Inflammatory macrophage (primary cell): ENCODE results near the gene SRD5A1.

Experiments used
- DNase-seq, 2 donors: peaks; one replicate each; pipeline ENCODE4 v3.0.0-alpha.2; 2020 to 2022

SRD5A1 gene

DNA sequence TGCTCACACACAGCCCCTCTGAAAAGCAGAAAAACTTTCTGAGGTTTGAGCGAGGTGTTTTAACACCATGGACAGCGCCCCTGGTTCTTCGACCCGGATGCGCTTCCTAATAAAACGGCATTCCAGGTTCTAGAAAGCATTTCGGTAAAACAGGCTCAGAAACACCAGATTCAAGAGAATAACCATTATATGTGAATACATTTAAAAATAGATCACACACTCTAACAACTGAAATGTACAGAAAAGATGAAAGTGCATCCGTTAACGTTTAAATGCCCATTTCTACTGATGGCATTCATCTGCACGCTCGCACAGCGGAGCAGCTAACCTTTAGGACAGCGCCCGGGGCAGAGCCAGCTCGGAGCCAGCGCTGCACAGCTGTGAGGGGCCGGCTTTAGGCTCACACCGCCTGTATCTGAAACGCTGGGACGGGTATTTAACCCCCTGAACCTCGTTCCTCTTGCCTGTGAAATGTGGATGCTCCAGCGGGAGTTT lies 53.7 kb downstream of the SRD5A1 start:
- DNase-seq, result peak; percentile 21 to 34

DNA sequence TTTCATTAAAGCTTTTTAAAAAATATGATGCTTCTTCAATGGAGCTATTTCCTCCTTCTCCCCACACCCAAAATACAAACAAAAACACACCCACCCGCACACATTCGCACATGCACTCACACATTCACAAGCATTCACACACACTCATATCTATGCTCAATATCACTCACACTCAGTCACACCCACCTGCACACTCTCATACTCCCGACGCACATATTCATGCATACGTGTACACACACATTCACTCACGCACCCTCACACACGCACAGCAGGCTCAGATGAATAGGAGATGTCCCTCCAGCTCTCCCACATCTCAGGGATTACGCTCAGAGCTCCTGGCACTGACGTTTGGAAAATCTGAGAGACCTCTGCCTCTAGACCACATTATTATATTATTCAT lies 54.3 kb downstream of the SRD5A1 start:
- DNase-seq, result no peak

DNA sequence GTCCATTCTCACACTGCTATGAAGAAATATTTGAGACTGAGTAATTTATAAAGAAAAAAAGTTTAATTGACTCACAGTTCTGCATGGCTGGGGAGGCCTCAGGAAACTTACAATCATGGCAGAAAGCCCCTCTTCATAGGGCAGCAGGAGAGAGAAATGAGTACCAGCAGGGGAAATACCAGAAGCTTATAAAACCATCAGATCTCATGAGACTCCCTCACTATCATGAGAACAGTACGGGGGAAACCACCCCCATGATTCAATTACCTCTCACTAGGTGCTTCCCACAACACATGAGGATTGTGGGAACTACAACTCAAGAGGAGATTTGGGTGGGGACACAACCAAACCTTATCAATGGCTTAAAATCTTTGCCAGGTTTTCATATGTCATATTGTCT lies 59.7 kb downstream of the SRD5A1 start:
- DNase-seq, result no peak

DNA sequence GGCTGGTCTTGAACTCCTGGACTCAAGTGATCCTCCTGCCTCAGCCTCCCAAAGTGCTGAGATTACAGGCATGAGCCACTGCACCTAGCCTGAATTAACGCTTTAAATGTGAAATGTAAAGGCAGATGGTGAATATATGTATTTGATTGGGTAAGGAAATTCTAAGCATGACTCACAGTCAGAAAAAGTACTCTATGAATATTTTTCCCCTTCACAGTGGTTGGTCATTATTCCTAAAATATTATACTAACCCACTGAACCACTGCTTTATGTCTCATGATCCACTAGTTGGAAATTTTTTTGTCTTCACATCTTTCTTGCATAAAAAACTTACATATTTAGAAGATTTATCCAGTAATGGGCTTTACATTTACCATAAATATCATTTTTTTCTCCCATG lies 65.5 kb downstream of the SRD5A1 start:
- DNase-seq, result no peak

DNA sequence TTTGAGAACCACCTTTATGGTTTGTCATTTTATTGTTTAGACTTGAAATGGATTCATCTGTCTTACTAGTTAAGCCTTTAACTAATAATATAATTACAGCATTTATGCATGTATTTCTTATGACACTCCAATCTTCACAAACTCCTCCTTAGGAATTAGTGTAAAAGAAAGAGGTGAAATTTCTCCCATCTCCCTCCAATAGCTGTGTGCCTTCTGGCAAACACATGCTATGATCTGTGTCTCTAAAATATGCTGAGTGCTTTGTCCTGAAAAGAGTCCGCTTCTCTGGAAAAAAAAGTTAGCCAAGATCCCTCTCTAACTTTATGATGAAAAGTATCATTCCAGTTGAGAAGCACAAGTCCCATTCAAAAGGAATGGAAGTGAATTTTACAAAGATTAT lies 66.1 kb downstream of the SRD5A1 start:
- DNase-seq, result no peak

DNA sequence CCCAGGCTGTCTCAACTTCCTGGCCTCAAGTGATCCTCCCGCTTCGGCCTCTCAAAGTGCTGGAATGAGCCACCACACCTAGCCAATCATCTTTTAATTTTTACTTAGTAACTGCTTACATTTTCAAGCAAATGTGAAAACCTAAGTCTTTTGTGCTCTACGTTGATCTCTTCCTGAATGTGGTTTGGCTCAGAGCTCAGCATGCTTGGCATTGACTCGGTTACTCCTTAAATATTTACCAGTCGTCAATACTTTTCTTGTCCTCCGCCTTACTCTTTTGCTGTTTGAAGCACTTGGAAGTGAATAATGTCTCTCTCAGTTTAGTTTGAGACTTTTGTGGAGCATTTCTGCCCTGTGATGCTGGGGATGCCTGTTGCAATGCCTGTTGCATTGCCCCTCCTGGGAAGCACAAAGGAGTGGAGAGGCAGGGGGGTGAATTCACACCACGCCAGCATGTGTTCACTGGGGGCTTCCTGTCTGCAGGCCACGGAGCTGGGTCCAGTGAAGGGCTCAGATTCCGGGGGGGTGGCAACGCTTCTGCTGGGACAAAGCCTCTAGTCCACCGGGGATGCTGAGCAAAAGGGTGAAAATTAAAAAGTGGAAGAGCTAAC lies 66.9 kb downstream of the SRD5A1 start:
- no peak for DNase-seq

DNA sequence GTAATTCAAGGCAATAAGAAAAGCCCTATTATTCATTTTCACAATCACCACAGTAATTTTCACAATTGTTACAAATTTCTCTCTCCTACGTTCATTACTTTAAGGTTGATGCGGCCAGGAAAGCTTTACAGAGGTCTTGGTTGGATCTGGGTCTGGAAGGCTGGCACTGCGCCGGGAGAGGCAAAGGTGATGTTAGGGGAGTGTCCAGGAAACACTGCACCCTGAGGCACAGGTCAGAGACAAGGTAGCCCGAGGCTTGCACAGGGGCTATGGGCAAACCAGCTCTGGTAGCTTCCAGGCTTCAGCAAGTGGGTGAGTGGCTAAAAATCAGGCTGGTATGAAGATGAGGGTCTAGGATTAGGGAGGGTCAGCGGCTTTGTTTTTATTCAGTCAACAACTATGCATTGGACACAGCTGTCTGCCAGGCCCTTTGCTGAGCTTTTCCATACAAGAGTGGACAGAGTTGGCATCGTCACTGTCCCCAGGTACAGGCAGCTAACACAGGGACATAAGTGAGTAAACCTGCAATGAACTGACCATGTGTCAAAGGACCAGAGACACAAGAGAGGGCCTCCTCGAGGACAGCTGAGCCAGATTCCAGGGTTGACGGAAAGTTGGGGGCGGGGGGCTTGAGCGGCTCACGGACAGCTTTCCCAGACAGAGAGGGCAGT lies 67.6 kb downstream of the SRD5A1 start:
- no peak for DNase-seq

DNA sequence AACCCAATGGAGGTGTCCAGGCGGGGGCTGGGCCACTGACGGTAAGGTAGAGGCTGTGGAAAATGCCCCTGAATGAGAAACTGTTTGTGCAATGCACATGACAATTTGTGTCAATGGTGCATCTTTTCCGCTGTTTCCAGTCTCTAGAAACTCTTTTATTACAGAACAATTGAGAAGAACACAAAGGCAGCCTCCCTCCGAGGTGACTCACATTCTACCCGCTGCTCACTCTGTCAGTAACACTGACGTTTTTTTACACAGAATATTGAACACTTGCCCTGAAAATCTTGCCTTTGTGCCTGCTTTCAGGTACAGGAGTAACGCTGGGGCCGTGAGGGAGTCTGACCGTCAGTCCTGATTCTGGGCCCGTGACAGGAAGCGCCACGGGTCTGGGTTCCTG lies 68.3 kb downstream of the SRD5A1 start:
- DNase-seq, result no peak

DNA sequence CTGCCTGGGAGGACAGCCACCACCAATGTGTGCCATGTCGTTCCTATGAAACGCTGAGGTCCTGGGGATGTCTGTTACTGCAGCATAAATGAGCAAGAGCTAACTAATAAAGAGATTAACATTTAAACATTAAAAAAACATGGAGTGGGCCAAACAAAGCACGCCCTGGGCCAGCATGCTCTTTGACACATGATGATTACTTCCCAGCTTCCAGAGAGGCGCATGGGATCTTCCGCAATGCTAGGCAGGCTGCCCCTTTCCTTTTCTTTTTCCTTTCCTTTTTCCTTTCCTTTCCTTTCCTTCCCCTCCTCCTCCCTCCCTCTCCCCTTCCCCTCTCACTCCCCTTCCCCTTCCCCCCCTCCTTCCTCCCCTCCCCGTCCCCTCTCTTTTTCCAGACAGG lies 69.4 kb downstream of the SRD5A1 start:
- DNase-seq, result no peak

DNA sequence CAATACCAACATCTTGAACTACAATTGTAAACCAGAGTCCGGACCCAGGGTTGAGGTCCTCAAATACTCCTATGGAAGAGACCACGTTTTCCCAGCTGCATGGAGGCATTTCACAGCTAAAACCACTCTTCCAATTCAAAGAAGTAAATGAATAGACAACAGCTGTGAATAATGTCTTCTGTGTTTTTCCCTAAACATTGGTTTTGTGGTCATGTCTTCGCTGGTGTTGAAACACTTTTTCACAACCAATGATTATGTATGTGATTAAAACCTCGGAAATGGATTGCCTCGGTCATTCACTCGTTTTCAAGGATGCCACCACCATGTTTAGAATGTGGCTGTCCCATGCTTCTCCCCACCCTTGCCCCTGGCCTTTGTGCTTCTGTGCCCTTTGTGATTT lies 70.6 kb downstream of the SRD5A1 start:
- DNase-seq, result no peak

DNA sequence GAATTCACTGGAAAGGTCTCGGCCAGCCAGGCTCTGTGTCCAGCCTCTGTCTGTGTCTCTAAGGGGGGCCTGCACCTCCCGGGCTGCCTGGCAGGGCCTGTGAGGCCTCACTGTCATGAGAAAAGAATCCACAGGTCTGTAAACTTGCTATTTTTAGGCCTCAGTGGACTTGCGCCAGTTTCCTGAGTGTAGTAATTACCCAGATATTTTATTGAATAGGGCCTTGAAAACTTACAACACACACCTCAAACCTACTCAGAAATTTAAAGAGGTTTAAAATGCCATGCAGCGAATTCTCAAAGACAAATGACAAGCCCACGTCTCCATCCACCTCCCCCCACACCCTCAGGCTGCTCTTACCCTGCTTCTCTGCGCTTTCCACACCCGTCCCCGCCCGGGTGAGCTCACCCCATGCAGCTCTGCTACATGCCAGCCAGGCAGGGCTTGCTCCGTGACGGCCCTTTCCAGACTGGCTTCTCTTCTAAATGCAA lies 71.2 kb downstream of the SRD5A1 start:
- DNase-seq, result peak in 1 of 2 donors; percentile 26

DNA sequence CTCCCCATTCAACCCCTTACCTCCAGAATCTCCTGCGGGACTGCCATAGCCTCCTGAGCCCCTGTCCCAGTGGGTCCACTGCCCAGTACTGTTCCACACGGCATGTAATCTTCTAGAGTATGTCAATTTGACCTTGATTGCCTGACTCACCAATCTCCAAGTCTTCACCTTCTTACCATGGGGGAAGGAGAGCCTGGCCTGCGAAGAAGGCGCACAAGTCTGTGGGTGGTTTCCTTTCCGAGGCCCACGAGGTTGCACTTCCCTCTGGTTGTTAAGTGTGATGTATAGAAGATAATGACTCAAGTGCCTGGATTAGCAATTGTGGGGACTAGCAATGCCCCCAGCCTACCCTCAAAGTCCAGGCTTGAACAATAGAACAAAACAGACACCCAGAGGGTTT lies 71.8 kb downstream of the SRD5A1 start:
- peak; percentile 81 to 94 for DNase-seq

DNA sequence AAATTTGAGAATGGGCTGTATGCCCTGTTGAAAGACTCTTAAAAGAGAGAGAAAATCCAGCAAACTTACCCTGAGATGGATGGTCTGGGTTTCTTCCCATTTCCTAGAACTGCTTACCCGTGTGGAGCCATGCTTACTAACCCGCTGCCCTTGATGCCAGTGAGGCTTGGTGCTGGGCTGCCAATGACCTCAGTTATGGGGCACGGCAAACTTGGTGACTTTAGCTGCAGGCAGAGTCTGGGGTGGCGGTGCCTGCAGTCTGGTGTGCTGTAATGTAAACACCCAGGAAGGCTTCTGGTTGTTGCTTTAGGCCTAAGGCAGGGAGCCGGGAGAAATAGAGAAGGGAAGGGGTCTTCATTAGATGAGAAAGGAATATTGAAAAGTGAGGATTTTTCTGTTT lies 72.7 kb downstream of the SRD5A1 start:
- no peak for DNase-seq

DNA sequence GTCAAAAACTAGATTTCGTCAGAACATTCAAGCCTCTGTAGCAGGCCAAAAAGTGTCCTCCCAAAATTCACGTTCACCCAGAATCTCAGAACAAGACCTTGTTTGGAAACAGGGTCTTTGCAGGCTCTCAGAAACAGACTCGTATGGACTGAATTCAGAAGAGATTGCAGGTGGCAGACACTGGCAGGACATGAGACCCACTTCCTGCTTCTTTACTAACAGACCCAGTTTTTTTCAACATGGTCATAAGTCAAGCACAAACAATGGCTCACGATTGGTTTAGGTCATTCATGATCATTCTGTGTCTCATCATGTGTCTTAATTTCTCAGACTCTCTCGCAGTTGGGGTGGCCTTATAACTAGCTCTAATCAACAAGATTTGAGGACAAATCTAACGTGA lies 74.6 kb downstream of the SRD5A1 start:
- DNase-seq, result no peak

DNA sequence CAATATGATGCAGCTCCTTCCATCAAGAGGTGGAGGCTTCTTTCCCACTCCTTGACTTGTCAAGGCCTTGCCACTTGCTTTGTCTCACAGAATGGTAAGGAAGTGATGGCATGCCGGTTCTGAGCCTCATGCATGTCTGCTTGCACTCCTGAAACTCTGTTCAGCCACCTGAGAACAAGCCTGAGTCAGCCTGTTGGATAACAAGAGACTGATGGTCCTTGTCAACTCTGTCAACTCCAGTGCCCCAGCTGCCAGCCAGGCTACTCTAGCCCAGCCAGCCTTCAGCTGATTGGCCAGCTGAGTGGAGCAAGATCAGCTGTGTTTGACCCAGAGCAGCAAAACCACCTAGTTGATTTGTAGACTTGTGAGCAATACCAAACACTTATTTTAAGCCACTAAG lies 75.6 kb downstream of the SRD5A1 start:
- DNase-seq, result no peak

DNA sequence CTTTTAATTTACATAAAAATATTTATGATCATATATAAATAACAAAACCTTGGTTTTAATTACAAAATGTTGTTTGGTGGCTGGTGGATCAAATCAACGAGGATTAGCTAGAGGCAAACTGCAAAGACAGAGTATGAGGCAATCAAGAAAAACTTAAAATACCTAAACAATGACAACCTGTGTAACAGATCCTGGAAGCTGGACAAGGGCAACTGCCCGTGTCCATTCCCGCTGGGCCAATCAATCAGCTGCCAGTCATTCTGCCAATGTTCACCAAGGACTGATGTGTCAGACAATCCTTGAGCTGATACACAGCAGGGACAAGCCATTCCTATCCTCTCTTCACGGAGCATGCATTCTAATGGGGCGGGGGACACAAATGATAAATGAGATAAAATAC lies 76.8 kb downstream of the SRD5A1 start:
- no peak for DNase-seq

DNA sequence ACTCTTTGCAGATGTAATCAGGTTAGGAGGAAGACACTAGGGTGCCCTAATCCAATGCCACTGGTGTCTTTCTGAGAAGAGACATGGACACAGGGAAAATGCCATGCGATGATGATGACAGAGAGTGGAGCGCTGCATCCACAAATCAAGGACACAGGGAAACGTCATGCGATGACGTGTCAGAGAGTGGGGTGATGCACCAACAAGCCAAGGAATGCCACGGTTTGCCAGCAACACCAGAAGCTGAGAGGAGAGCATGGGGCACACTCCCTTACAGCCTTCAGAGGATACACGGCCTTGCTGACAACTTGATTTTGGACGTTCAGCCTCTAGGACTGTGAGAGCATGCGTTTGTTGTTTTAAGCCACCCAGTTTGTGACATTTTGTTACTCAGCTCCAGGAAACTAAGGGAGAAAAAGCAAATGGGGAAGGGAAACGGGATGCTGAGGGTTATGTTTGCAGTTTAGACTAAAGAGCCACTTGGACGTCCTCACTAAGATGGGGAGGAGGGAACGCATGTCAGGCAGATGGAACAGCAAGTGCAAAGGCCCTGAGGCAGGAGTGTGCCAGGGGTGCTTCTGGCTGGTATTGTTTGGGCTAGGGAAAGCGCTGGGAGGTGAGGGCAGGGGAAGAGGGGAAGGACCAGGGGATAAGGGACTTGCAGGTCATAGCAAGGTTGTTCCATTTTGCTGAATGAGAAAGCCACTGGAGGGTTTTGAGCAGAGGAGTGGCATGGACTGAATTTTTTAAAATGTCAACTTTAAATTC lies 77.5 kb downstream of the SRD5A1 start:
- DNase-seq, result no peak

DNA sequence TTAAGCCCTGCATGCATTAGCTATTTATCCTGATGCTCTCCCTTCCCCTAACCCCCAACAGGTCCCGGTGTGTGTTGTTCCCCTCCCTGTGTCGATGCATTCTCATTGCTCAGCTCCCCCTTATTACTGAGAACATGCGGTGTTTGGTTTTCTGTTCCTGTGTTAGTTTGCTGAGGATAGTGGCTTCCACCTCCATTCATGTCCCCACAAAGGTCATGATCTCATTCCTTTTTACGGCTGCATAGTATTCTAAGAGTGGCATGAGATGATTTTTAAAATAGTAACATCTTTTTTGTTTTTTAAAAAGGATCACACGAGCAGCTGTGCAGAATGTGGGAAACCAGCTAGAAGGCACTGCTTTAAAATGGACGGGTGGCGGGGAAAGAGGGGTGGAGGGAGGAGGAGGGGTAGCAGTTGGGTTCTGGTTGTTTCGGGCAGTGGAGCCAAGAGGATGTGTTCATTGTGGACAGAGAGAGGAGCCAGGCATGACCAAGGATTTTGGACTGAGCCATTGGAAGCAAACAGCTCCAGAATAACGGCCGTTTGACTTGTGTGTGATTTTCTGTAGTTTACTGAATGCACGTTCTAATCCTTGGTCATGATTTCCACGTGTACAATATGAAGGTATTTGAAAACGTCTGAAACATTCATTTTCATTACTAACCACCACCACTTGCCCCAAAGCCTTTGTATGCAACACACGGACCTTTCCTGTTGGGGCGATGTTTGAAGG lies 78.3 kb downstream of the SRD5A1 start:
- no peak for DNase-seq

DNA sequence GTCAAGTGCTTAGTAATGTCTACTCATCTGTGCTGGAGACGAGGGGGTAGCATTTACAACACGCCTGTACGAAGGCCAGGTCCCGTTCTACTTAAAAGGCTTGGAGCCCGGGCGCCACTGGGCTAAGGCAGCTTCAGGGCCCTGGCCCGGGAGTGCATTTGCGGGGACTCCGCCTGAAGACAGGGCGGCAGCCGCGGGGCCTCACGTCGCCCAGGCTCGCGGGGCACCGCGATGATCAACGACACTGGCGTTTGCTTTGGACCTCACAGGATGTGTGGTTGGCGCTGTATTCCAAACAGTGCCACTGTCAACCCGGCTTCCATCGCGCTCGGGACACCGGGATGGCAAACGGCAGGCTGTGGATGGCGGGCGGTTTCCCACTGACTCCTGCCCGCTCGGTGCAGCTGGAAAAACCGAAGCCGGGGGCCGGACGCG lies 78.9 kb downstream of the SRD5A1 start:
- DNase-seq, result peak; percentile 38 to 51

DNA sequence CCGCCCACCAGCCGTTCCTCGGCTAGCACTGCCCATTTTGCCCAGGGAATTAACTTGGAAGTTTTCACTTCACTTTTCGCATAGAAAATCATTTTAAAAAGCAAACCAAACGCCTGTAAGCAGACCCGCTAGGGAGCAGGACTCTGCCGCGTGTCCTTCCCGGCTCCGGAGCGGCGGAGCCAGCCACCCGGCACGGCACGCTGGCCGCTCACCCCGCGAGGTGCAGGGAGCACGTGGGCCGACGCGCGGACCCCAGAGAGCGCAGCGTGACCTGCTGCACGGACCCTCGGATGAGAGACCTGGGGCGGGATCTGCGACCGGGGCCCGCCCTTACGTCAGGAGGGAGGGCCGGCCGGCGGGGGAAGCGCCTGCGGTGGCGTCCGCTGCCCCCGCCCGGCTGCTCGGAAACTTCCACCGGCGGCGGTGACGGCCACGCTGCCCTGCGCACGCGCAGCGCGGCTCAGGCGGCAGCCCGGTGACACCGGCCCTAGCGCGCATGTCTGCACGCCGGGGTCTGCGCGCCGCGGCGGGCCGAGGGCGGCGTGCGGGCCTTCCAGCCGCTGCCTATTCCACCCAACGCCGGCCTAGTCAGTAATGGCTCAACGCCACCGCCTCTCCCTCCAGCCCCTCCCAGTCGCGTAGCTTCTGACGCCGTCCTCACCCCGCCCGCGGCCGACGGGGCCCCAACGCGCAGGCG lies 79.5 kb downstream of the SRD5A1 start:
- peak; percentile 97 for DNase-seq

DNA sequence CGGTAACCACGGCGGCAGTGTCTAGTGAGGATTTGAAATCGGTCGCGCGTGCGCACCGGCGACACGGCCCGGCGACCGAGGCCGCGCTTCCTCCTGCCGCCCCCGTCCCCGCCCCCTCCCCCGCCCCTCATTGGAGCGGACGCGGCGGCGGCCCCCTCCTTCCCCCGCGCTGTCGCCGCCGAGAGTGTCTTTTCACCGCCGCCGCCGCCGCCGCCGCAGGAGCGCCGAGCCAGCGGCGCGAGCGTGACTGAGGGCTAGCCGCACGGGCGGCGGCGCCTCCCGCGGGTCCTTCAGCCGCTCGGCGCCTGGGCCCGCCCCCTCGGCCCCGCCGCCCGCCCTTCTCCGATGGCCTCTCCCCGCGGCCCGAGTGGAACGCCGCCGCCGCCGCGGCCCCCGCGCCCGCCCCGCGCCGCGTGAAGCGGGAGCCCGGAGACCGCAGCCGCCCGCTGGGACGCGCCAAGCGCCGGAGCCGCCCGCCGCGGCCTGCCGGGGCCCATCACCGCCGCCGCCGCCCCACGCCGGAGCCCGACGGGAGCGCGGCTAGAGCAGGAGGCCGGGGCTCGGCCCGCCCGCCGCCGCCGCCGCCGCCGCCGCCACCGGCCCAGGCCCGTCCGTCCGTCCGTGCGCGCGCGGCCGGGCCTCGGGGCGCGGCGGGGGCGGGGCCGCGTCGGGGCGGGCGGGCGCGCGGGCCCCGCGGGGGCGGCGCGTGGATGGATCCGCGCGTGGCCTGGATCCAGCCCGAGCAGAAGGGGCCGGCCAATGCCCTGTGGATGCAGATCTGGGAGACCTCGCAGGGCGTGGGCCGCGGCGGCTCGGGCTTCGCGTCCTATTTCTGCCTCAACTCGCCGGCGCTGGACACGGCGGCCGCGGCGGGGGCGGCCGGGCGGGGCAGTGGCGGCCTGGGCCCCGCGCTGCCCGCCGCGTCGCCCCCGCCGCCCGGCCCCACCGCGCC lies 80.3 kb downstream of the SRD5A1 start, which contains the start of gene TENT4A:
TSS of gene TENT4A (plus strand) at position 159 of the 952 bp plus-strand sequence. CDS start at position 711, 552 bp downstream.
- peak in 1 of 2 donors; percentile 62 for DNase-seq
